ENCODE data around the gene NELFCD. TPM values are rescaled to one million over a fixed set of nuclear protein-coding genes. Genes with fewer than 3 reads are reported as not detected.

NELFCD gene
- total and polyA plus RNA-seq, 10 of the 15 experiments (the other 5 are each of a cell fraction or from before 2014, with no cell fraction given) = 8.9 to 109 (median 82.9) TPM

DNA sequence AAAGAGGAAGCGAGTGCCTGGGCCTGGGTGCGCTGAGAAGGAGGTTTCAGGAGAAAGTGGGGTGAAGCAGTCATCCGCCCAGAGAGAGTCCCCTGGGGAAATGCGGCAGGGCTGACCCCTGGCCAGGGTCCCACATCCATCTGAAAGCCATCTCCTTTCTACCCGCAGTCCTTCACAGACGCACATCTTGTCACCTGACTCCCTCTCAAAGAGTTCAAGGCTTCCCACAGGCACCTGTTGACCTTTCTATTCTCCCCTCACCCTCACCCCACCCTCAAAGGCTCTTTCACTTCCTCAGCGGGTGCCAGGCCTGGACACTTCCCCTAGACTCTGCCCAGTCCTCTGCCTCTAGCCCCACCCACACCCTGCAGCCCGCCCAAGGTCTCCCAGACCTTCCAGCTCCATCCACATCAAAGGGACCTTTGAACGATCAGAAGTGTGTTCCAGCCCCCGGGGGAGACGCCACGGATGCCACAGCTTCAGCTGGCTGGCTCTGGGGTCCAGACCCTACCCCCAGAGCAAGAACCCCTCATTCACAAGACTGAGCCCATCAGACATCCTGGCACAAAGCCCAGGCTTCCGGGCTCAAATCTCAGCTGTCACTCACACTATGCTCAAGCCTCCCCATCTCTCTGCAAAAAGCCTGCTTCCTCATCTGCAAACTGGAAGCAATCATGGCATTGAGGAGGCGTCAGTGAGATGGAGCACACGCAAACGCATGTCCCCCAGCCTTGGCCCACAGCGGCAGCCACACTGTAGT lies 23.9 kb downstream of the NELFCD start (continued):
- TF ChIP-seq, protein P1, sequence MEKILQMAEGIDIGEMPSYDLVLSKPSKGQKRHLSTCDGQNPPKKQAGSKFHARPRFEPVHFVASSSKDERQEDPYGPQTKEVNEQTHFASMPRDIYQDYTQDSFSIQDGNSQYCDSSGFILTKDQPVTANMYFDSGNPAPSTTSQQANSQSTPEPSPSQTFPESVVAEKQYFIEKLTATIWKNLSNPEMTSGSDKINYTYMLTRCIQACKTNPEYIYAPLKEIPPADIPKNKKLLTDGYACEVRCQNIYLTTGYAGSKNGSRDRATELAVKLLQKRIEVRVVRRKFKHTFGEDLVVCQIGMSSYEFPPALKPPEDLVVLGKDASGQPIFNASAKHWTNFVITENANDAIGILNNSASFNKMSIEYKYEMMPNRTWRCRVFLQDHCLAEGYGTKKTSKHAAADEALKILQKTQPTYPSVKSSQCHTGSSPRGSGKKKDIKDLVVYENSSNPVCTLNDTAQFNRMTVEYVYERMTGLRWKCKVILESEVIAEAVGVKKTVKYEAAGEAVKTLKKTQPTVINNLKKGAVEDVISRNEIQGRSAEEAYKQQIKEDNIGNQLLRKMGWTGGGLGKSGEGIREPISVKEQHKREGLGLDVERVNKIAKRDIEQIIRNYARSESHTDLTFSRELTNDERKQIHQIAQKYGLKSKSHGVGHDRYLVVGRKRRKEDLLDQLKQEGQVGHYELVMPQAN (conservative IDR thresholded peaks at IDR 0.05) = 0 out of 2 replicates have a peak, but pooled peaks have one; percentile 49
- TF ChIP-seq, protein P2, sequence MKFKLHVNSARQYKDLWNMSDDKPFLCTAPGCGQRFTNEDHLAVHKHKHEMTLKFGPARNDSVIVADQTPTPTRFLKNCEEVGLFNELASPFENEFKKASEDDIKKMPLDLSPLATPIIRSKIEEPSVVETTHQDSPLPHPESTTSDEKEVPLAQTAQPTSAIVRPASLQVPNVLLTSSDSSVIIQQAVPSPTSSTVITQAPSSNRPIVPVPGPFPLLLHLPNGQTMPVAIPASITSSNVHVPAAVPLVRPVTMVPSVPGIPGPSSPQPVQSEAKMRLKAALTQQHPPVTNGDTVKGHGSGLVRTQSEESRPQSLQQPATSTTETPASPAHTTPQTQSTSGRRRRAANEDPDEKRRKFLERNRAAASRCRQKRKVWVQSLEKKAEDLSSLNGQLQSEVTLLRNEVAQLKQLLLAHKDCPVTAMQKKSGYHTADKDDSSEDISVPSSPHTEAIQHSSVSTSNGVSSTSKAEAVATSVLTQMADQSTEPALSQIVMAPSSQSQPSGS (IDR thresholded peaks at IDR 0.05; ENCODE audit: low read length) = peak; percentile 64; the same call in 1 of the 2 replicates
- TF ChIP-seq LARP7 (IDR thresholded peaks at IDR 0.05) = no peak
- peak; percentile 97 for TF ChIP-seq SMARCA5 (IDR thresholded peaks at IDR 0.05)
- no peak for TF ChIP-seq FOS (IDR thresholded peaks at IDR 0.05; ENCODE audit: borderline replicate concordance, extremely low read depth, insufficient read length)
- peak; percentile 70 for TF ChIP-seq RAD51 (IDR thresholded peaks at IDR 0.05)
- no peak for TF ChIP-seq RAD21 (IDR thresholded peaks at IDR 0.05; ENCODE audit: insufficient read depth, low read depth, low read length)
- no peak for TF ChIP-seq MYB (IDR thresholded peaks at IDR 0.05; ENCODE audit: borderline replicate concordance, low read depth, low read length)
- TF ChIP-seq YY1 (IDR thresholded peaks at IDR 0.05; ENCODE audit: low read depth, low read length) = peak; percentile 69
- TF ChIP-seq HDAC2 (IDR thresholded peaks at IDR 0.05) = no peak
- peak; percentile 100 for TF ChIP-seq NR2F1 (conservative IDR thresholded peaks at IDR 0.05)
- TF ChIP-seq KDM1A (IDR thresholded peaks at IDR 0.05; ENCODE audit: borderline replicate concordance) = no peak
- peak in 1 of 2 experiments; percentile 28; a peak in 2 of 3 replicates for TF ChIP-seq EGR1 (IDR thresholded peaks at IDR 0.05; ENCODE audit: borderline replicate concordance in 1 of 2, low read depth in 2 of 2, low read length in 2 of 2)
- TF ChIP-seq, protein P3, sequence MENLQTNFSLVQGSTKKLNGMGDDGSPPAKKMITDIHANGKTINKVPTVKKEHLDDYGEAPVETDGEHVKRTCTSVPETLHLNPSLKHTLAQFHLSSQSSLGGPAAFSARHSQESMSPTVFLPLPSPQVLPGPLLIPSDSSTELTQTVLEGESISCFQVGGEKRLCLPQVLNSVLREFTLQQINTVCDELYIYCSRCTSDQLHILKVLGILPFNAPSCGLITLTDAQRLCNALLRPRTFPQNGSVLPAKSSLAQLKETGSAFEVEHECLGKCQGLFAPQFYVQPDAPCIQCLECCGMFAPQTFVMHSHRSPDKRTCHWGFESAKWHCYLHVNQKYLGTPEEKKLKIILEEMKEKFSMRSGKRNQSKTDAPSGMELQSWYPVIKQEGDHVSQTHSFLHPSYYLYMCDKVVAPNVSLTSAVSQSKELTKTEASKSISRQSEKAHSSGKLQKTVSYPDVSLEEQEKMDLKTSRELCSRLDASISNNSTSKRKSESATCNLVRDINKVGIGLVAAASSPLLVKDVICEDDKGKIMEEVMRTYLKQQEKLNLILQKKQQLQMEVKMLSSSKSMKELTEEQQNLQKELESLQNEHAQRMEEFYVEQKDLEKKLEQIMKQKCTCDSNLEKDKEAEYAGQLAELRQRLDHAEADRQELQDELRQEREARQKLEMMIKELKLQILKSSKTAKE (IDR thresholded peaks at IDR 0.05; ENCODE audit: low read depth, poor library complexity, severe bottlenecking) = peak; percentile 95
- TF ChIP-seq, protein P4, sequence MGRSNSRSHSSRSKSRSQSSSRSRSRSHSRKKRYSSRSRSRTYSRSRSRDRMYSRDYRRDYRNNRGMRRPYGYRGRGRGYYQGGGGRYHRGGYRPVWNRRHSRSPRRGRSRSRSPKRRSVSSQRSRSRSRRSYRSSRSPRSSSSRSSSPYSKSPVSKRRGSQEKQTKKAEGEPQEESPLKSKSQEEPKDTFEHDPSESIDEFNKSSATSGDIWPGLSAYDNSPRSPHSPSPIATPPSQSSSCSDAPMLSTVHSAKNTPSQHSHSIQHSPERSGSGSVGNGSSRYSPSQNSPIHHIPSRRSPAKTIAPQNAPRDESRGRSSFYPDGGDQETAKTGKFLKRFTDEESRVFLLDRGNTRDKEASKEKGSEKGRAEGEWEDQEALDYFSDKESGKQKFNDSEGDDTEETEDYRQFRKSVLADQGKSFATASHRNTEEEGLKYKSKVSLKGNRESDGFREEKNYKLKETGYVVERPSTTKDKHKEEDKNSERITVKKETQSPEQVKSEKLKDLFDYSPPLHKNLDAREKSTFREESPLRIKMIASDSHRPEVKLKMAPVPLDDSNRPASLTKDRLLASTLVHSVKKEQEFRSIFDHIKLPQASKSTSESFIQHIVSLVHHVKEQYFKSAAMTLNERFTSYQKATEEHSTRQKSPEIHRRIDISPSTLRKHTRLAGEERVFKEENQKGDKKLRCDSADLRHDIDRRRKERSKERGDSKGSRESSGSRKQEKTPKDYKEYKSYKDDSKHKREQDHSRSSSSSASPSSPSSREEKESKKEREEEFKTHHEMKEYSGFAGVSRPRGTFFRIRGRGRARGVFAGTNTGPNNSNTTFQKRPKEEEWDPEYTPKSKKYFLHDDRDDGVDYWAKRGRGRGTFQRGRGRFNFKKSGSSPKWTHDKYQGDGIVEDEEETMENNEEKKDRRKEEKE (IDR thresholded peaks at IDR 0.05) = no peak
- TF ChIP-seq NRF1 (conservative IDR thresholded peaks at IDR 0.05; ENCODE audit: low read depth, low read length) = no peak
- TF ChIP-seq, protein P5, sequence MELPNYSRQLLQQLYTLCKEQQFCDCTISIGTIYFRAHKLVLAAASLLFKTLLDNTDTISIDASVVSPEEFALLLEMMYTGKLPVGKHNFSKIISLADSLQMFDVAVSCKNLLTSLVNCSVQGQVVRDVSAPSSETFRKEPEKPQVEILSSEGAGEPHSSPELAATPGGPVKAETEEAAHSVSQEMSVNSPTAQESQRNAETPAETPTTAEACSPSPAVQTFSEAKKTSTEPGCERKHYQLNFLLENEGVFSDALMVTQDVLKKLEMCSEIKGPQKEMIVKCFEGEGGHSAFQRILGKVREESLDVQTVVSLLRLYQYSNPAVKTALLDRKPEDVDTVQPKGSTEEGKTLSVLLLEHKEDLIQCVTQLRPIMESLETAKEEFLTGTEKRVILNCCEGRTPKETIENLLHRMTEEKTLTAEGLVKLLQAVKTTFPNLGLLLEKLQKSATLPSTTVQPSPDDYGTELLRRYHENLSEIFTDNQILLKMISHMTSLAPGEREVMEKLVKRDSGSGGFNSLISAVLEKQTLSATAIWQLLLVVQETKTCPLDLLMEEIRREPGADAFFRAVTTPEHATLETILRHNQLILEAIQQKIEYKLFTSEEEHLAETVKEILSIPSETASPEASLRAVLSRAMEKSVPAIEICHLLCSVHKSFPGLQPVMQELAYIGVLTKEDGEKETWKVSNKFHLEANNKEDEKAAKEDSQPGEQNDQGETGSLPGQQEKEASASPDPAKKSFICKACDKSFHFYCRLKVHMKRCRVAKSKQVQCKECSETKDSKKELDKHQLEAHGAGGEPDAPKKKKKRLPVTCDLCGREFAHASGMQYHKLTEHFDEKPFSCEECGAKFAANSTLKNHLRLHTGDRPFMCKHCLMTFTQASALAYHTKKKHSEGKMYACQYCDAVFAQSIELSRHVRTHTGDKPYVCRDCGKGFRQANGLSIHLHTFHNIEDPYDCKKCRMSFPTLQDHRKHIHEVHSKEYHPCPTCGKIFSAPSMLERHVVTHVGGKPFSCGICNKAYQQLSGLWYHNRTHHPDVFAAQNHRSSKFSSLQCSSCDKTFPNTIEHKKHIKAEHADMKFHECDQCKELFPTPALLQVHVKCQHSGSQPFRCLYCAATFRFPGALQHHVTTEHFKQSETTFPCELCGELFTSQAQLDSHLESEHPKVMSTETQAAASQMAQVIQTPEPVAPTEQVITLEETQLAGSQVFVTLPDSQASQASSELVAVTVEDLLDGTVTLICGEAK (IDR thresholded peaks at IDR 0.05; ENCODE audit: borderline replicate concordance) = no peak
